ENCODE measurements around the gene DOCK6. TPM values are rescaled to one million over a fixed set of nuclear protein-coding genes. Genes with fewer than 3 reads are reported as not detected.
A peak's percentile ranks its signal among the peaks of the same experiment; 100 is the strongest.

DOCK6 gene
- total and polyA plus RNA-seq, 12 donors: 27.6 to 73.3 (median 40.2) TPM

GRCh38 chr19:11233073-11233472 lies 29.3 kb downstream of the DOCK6 start:
- TF ChIP-seq CTCF (IDR thresholded peaks at IDR 0.05): no peak
- WGBS, 2 donors: 87 to 91% methylated on average over 15 of the region's 15 CpGs
- Histone ChIP-seq H3K9me3 (no peaks in the 10 kb centered on the region), H3K27ac (no peak overlapping the region), H3K27me3 (no peaks in the 10 kb centered on the region), H3K36me3 (peaks cover 0 to 100% (median 41%) of the 10 kb centered on the region in 9 donors), H3K4me1 (no peaks in the 10 kb centered on the region), H3K4me3 (no peak overlapping the region)
- no peak for DNase-seq
- no peak for ATAC-seq
- intact Hi-C loops (cut with DNase I): no loop called here

- no peak overlapping the region for H3K27ac ChIP-seq
- H3K9me3 ChIP-seq: no peaks in the 10 kb centered on the region
- intact Hi-C loops (cut with DNase I): no loop called here
- no peak for TF ChIP-seq CTCF (IDR thresholded peaks at IDR 0.05)
- 84 to 92% methylated on average over 4 of the region's 4 CpGs for WGBS, 2 donors
- H3K4me3 ChIP-seq: no peak overlapping the region
- peaks cover 0 to 100% (median 39%) of the 10 kb centered on the region in 9 donors for H3K36me3 ChIP-seq
- H3K4me1 ChIP-seq: no peaks in the 10 kb centered on the region
- ATAC-seq (no peak), DNase-seq (no peak)
- H3K27me3 ChIP-seq: no peaks in the 10 kb centered on the region
Measured at GRCh38 chr19:11232555-11232954, 29.8 kb downstream of the DOCK6 start.

- WGBS, 2 donors: 88 to 92% methylated on average over 7 of the region's 7 CpGs
- ATAC-seq (peak in 2 of 8 donors; percentile 23 to 36), DNase-seq (no peak)
- TF ChIP-seq CTCF (IDR thresholded peaks at IDR 0.05): no peak
- no peak overlapping the region for H3K27ac ChIP-seq
- intact Hi-C loops (cut with DNase I): no loop called here
- peaks cover 0 to 100% (median 37%) of the 10 kb centered on the region in 9 donors for H3K36me3 ChIP-seq
- H3K27me3 ChIP-seq: no peaks in the 10 kb centered on the region
- no peaks in the 10 kb centered on the region for H3K9me3 ChIP-seq
- no peak overlapping the region for H3K4me3 ChIP-seq
- no peaks in the 10 kb centered on the region for H3K4me1 ChIP-seq
Measured at GRCh38 chr19:11230621-11231386, 31.5 kb downstream of the DOCK6 start.

- WGBS, 2 donors: 84 to 87% methylated on average over 14 of the region's 14 CpGs
- H3K4me1 ChIP-seq: no peaks in the 10 kb centered on the region
- ATAC-seq: peak in 3 of 8 donors; percentile 22 to 31 (median 23)
- intact Hi-C loops (cut with DNase I): no loop called here
- no peaks in the 10 kb centered on the region for H3K9me3 ChIP-seq
- H3K27ac ChIP-seq: no peak overlapping the region
- TF ChIP-seq CTCF (IDR thresholded peaks at IDR 0.05): peak in 1 of 9 donors; percentile 7
- DNase-seq: no peak
- H3K4me3 ChIP-seq: no peak overlapping the region
- peaks cover 0 to 100% (median 33%) of the 10 kb centered on the region in 9 donors for H3K36me3 ChIP-seq
- H3K27me3 ChIP-seq: no peaks in the 10 kb centered on the region
Measured at GRCh38 chr19:11227195-11227886, 35.0 kb downstream of the DOCK6 start.
